Measurements from ENCODE around the gene DNAH8. TPM values are rescaled to one million over a fixed set of nuclear protein-coding genes. Genes with fewer than 3 reads are reported as not detected.
"Not testable (repeated sequence)": the region's sequence is repeated elsewhere in the genome, so short reads cannot be mapped to it uniquely, and the experiment has no call there.

The DNAH8 gene
- polyA plus RNA-seq, 10 donors: 0.45 to 4.9 (median 1.8) TPM

DNA sequence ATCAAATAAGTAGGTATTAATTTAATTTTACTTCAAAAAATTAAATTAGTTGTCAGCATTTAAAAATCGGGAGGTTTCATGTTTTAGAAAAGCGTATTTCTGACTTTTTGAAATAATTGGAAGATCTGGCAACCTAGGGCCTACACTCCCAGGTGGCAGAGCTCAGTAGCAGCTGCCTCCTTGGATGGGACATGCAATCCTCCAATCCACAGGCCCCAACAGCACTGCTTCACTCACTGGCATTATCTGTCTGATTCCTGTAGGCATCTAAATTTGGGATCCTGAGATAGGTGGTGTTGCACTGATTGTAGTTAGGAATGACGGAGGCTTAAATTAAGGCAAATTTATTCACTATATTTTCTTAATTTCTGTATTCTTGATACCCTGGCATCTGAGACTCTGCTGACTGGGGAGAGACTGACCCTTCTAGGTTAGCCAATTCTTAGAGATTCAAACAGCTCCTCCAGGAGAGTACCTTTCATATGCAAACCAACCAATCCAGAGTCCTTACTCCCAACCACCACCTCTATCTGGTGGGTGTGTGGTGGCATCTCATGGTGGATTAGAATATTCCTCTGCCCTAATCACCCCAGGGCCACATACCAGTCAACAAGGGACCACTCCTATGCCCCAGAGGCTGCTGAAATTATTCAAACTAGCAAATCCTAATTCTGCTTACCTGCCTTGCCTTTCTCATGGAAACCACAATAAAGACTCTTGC lies 186.9 kb downstream of the DNAH8 start:
- DNase-seq: no peak

DNA sequence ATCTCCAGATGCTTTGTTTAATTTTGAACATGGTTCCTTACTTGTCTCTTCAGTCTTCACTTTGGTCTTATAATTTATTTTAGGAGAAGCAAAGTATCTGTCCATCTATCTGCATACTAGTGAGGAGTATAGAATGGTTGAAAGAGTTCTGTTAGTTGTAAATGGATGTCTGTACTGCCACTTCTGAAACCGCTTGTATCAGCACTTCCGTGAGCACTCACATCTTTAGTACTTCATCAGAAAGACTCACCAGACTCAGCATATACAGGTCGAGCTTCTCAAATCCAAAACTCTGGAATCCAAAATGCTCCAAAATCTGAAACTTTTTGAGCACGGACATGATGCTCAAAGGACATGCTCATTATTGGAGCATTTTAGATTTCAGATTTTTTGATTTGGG lies 191.5 kb downstream of the DNAH8 start:
- no peak for DNase-seq

DNA sequence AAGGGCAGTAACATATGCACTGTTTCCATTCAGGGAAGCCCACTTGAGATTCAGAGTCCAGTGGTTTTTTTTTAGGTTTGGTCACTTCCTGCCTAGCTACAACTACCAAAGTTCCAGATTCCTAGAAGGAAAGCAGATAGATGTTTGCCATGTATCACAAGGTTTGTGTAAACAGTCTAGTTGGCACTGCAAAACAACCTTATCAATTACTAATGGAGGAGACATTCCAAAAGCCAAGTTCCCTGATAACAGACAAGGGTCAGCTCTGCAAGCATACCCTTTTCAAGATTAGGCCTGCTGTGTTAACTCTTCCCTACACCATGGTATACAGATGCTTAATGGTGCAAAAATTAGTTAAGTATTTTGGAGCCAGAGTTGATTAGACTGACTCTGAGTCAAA lies 192.2 kb downstream of the DNAH8 start:
- no peak for DNase-seq

DNA sequence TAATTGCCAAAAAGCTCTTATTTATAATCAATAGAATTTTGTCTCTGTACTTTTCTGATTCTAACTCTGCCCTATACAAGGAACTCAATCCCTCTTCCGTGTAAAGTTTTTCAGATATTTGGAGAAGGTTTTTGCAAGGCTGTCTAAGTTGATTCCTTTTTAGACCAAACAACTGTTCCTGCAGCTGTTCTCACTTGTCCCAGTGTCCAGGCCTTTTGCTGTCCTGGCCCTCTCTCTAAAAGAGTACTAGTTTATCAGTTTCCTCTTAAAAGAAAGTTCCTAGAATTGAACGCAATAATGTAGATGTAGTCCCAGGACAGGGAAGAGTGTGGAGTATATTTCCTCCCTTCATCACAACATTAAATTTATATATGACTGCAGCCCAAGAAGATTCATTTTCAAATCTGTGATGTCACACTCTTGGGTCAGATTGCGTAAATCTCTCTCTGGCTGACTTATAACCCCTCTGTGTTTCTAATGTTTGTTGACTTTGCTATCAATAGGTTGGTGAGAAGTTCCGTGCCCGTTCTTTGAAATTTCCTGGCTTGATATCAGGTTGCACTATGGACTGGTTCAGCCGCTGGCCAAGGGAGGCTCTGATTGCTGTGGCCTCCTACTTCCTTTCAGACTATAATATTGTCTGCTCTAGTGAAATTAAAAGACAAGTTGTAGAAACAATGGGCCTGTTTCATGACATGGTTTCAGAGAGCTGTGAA lies 194.1 kb downstream of the DNAH8 start:
- peak in 2 of 3 donors; percentile 7 to 8 for DNase-seq

DNA sequence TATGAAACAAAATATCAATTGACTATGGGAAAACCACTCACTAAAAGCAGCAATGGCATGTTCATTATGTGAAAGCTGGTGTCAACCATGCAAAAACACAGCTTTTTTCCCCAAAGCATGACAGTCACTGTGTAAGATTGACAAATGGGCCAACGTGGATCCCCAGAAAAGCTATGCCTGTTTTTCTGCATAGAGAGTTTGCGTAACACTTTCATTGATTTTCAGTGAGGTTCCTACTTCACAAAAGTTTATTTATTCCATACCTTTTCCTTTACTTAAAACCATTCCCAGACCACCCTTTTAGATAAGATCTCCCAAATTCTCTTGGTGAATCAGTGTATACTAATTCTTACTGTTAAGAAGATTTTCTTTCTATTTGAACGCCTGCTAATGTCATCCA lies 195.1 kb downstream of the DNAH8 start:
- no peak for DNase-seq

DNA sequence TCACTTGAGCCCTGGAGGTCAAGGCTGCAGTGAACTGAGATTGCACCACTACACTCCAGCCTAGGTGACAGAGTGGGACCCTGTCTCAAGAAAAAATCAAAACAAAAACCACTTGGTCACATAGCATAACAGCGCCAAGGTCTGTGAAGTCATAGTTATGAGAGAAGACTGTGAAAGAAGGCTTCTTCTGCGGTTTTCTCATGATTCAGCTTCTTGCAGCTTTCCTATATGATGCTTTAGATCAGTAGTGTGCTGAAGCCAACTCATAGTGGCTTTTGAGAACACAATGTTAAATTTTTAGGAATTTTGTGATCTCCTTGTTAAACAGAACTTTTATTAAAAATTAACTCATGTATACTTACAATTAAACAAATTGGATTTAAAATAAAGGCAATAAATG lies 197.3 kb downstream of the DNAH8 start:
- DNase-seq: no peak

DNA sequence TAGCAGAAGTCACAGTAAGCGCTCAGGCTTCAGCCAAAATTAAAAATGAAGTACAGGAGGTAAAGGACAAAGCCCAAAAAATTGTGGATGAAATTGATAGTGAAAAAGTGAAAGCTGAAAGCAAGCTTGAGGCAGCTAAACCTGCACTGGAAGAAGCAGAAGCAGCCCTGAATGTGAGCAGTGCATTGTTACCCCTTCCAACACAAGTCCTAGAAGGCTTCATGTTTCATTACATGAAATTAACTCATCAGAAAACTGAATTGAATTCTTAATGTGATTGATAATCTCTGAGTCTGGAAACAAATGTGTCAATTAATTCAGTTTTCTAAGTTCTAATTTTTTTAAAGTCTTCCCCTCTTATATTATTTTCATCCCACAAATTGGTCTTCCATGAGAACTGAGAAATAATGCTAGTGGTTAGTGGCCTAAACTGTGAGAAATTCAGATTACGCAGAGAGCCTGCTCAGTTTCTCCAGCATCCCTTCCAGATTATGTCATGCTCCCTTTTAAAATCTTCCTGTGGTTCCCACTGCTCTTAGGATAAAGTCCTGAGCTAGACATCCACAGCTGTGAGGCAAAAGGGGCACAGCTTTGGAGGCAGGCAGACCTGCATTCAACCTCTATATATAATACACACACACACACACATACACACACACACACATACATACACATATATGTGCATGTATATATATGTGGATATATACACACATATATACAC lies 200.3 kb downstream of the DNAH8 start:
- no peak for DNase-seq

DNA sequence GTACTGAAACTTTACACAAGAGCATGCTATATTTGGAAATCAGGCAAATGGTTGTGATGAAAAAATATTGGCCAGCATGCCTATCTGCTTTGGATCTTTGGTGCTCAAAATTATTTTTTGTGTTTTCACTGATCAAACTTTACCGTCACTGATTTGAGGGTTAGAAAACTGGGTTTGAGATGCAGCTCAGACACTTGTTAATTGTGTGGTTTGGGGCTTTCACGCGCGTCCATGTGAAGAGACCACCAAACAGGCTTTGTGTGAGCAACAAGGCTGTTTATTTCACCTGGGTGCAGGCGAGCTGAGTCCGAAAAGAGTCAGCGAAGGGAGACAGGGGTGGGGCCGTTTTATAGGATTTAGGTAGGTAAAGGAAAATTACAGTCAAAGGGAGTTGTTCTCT lies 206.4 kb downstream of the DNAH8 start:
- DNase-seq: not testable (repeated sequence)

DNA sequence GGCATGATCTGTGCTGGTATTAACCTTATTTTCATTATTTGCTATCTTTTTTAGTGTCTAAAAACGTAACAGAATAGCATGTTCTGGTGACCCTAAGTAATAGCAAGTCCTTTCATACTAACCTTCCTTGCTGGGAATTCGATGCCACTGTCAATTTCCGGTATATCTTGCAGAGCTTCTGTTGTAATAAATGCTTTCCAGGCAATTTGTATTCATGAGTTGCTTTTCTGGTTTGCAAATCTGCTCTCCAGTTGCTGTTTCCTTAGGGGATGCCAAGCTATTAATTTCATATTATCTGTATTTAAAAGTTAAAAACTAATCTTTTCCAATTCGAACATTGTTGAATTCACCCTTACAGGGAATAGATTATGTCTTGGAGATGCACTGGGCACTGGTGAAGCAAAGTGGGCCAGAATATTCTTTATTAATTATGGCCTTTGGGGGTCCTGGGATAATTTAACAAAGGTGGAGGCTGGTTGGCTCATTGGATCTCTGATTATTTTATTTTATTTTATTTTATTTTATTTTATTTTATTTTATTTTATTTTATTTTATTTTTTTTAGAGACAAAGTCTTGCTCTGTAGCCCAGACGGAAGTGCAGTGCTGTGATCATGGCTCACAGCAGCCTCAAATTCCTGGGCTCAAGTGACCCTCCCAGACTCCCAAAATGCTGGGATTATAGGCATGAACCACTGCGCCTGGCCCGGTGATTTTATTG lies 209.8 kb downstream of the DNAH8 start:
- no peak for DNase-seq

DNA sequence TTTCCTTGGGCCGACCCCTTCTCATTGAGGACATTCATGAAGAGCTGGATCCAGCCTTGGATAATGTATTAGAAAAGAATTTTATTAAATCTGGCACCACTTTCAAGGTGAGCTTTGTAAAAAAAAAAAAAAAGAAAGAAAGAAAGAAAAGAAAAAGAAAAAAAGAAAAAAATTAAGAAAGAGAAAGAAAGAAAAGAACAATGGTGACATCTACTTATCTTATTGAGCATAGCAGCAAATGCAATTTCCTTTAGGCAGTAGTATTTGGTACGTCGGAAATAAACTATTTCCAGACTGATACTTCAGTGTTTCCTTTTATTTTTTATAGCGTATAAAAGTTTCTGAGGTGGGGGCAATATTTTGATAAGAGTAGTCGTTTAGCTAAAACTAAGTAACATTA lies 214.4 kb downstream of the DNAH8 start:
- DNase-seq: no peak

DNA sequence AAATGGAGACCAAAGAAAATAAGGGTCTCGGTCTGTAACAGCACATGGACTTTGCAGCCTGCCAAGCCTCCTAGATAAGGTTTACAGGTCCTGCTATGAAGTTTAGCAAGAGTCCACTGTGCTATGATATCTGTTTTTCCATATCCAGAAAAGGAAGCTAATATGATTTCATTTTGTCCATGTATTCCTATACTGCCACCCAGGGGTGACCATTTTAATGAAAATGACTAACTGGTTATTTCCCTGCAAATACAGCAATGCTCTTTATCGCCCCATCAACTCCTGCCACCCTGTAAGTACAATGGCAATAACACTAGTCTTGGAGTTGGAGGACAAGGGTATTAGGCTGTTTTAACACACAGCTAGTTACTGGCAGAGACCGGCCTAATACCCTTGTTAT lies 218.3 kb downstream of the DNAH8 start:
- DNase-seq: peak in 1 of 3 donors; percentile 22

DNA sequence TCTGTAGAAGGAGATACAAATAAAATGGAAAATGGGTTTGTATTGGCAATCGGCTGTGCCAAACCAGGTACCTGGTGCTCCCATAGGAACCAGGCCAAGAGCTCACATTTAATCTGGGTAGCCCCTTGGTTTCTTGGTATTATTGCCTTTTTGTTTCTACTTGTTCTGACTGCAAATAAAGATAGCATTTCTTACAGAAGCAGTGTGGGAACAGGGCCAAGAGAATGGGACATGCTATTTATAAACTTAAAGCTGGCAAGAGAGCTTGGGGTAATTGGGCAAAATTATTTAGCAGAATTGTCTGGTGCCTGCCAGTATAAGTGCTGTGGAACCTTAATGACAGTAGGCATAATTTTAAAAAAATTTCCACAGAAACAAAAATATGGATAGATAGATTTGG lies 219.9 kb downstream of the DNAH8 start:
- DNase-seq: no peak

DNA sequence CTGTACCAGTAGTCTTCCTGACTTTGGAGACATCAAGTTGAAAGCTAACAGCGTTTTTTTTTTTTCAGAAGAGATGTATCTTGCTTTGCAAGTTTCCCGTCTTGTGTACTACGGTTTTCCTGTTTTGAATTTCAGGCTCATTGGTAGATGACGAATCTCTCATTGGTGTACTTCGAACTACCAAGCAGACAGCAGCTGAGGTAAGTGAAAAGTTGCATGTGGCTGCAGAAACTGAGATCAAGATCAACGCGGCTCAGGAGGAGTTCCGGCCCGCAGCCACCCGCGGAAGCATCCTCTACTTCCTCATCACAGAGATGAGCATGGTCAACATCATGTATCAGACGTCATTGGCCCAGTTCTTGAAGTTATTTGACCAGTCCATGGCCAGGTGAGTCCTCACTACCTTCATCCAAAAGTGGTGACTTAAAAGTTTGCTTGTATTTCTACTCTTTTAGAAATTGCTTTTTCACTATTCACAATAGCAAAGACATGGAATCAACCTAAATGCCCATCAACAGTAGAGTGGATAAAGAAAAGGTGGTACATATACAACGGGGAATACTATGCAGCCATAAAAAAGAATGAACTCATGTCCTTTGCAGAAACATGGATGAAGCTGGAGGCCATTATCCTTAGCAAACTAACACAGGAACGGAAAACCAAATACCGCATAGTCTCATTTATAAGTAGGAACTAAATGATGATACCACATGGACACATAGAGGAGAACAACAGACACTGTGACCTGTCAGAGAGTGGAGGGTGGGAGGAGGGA lies 222.9 kb downstream of the DNAH8 start:
- no peak for DNase-seq

DNA sequence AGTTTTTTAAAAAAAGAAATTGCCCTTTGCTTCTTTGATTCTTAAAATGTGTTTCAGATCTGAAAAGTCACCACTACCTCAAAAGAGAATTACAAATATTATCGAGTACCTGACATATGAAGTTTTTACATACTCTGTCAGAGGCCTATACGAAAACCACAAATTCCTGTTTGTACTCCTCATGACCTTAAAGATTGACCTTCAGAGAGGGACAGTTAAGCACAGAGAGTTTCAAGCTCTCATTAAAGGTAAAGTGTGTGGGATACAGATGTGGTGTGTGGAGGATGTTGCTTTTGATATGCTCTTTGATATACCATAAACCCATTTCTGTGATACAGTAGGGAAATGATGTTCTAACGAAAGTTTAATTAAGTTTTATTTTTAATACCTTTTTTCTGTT lies 223.6 kb downstream of the DNAH8 start:
- DNase-seq: no peak

DNA sequence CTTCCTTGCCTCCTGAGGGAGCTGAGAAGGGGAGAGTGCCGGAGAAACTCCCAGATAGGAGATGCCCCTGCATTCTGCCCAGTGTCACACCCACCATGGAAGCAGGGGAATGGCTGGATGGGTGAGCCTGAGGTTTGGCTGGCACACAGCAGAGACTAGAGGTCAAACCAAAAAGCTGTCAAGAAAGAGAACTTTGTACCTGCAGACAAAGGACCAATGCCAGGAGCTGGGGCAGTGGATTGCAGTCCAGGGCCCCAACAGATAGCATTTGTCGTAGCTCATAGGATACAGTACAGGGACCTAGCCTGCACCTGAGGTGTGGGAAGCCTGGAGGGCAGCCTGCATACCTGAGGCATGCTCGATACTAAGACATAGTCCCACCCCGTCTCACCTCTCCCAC lies 227.3 kb downstream of the DNAH8 start:
- DNase-seq: no peak

DNA sequence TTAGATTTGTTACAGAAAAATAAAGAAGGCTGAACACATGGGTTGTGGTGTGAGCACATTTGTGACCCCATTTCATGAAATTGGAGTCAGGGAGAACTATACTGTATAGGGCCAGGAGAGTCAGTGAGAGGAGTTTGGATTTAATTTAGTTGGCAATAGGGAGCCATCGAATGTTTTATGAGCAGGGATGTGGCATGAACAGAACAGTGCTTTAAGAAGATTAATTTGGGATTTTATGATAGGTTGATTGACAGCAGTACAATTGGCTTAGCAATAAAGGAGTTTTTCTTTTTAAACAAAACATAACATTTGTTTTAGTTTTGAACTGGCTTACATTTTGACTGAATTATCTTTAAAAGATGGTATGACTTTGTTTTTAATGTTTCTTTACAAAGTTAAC lies 227.9 kb downstream of the DNAH8 start:
- DNase-seq: no peak

DNA sequence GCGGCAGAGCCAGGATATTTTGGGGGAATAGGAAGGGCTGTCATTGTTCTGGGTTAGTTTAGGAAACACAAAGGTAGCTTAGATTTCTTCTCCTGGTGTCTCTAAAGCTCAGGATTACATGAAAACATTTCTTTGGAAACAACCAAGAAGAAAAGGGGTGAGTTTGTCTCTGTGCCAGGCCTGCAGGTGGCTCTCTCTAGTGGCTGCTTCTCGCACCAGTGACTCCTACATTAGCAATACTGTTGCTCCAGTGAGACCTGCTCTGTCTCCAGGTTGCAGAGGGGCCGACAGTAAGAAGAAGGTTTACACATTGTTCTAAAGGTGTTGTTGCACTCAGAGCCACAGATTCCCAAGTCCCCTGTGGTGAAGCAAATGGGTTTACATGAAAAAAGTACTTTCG lies 228.9 kb downstream of the DNAH8 start:
- no peak for DNase-seq

DNA sequence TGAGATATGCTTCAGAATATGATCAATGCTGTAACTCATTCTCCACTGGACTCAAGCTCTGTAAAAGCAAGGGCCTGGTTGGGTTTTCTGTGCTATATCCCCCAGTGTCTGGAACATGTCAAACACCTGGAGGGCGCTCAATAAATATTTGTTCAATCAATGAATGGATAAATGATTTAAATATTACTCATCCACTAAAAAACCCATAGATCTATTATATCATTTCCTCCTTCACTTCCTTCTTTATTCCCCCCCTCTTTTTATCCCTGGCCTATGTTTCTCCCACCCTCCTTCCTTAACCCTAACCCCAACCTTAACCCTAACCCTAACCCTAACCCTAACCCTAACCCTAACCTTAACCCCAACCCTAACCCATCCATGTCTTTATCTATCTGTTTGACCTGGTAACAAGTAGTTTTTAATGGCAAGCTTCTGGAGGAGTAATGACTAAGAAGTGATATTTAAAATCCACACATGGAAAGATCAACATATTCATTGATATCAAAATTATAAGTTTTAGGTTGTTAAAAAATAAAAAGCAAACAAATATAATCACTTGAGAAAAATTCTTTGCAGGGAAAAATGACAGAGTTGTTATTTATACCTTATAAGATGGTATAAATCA lies 229.7 kb downstream of the DNAH8 start:
- no peak for DNase-seq

DNA sequence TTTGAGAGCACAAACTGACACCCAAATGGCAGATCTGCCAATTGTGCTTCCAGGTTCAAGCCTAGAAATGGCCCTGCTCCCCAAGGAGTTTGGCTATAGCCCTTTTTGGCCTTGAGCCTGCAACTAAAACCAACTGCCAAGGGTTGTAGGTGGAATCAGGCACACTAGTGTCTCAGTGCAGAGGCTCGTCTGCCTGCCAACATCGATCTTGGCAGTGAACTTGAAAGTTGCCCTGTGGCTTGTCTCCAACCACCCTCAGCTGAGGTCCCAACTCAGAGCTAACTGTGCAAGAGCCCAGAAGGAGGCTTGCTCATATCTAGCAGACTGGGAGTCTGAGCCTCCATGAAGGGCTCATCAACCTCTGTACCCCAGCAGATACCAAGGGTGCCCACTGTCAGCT lies 240.8 kb downstream of the DNAH8 start:
- DNase-seq: no peak

DNA sequence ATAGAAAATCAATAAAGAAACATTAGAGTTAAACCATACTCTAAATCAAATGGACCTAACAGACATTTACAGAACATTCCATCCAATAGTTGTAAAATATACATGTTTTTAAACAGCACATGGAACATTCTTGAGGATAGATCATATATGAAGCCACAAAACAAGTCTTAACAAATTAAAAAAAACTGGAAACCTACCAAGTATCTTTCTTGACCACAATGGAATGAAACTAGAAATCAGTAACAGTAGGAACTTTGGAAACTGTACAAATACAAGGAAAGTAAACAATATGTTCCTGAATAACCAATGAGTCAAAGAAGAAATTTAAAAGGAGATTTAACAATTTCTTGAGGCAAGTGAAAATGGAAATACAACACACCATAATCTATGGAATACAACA lies 242.3 kb downstream of the DNAH8 start:
- no peak for DNase-seq

DNA sequence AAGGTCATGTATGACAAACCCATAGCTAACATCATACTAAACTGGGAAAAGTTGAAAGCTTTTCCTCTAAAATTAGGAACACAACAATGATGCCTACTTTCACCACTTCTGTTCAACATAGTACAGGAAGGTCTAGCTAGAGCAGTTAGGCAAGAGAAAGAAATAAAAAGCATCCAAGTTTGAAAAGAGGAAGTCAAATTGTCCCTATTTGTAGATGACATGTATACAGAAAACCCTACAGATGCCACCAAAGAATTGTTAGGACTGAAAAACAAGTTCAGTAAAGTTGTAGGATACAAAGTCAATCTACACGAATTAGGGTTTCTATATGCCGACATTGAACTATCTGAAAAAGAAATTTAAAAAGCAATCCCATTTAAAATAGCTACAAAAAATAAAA lies 244.0 kb downstream of the DNAH8 start:
- DNase-seq: no peak
